Ureter (tissue), 1 donor: ENCODE data around the gene CDSN. TPM values are rescaled to one million over a fixed set of nuclear protein-coding genes. Genes with fewer than 3 reads are reported as not detected.
A peak's percentile ranks its signal among the peaks of the same experiment; 100 is the strongest.

Source experiments
- DNase-seq: peaks from one replicate; pipeline ENCODE4 v3.0.0-alpha.2; 2020; ENCODE audit warnings: low spot score
- total RNA-seq: library from RNA; stranded (reverse); gene quantifications from one replicate; pipeline ENCODE4 v1.2.4, GENCODE V29; 2023
- donor health status: DM: yes; HTN: yes; CAD: no.

The CDSN gene
- total RNA-seq, 1 donor from 2014 or later = not detected

GRCh38 chr6:31115941-31116560, 4.2 kb downstream of the CDSN start:
- no peak for DNase-seq

GRCh38 chr6:31114970-31115849, 5.0 kb downstream of the CDSN start:
- no peak for DNase-seq

- peak; percentile 69 for DNase-seq
These were observed 5.7 kb downstream of the CDSN start, which contains the start of gene PSORS1C1 for GRCh38 chr6:31114541-31114878. Gene PSORS1C1, plus strand, starts transcription at chr6:31114800. Its CDS starts 14,833 bp downstream, at chr6:31129633.

- no peak for DNase-seq
These were observed 6.2 kb downstream of the CDSN start for GRCh38 chr6:31113861-31114540.

- no peak for DNase-seq
These were observed 7.8 kb downstream of the CDSN start, which contains the start of gene C6orf15 for GRCh38 chr6:31112478-31112877. Gene C6orf15, minus strand, starts transcription at chr6:31112575. Its CDS starts 20 bp downstream, at chr6:31112555.

- DNase-seq = no peak
These were observed 8.5 kb downstream of the CDSN start for GRCh38 chr6:31111712-31112111.

- DNase-seq = no peak
These were observed 9.2 kb downstream of the CDSN start for GRCh38 chr6:31110825-31111582.

GRCh38 chr6:31107052-31107451, 13.2 kb downstream of the CDSN start:
- no peak for DNase-seq

GRCh38 chr6:31103136-31103535, 17.1 kb downstream of the CDSN start:
- DNase-seq = no peak

GRCh38 chr6:31098449-31098938, 21.8 kb downstream of the CDSN start:
- DNase-seq = no peak

GRCh38 chr6:31096656-31097055, 23.6 kb downstream of the CDSN start:
- DNase-seq = no peak

GRCh38 chr6:31096215-31096614, 24.0 kb downstream of the CDSN start:
- no peak for DNase-seq

GRCh38 chr6:31094389-31094881, 25.8 kb downstream of the CDSN start:
- no peak for DNase-seq

- no peak for DNase-seq
These were observed 27.3 kb downstream of the CDSN start for GRCh38 chr6:31092769-31093505.

- no peak for DNase-seq
These were observed 28.0 kb downstream of the CDSN start for GRCh38 chr6:31092238-31092637.

GRCh38 chr6:31091680-31092079, 28.6 kb downstream of the CDSN start:
- no peak for DNase-seq

- no peak for DNase-seq
These were observed 29.3 kb downstream of the CDSN start for GRCh38 chr6:31090973-31091364.

- DNase-seq = no peak
These were observed 29.8 kb downstream of the CDSN start for GRCh38 chr6:31090275-31090972.

GRCh38 chr6:31087494-31088089, 32.7 kb downstream of the CDSN start:
- peak; percentile 86 for DNase-seq
